Lower leg skin (tissue), 3 donors: Measurements from ENCODE around the gene PTPRT.

Experiments
- CTCF ChIP-seq, 3 donors: fragments of 450-650 bp; IDR thresholded peaks; one replicate each; pipeline ENCODE4 v1.5.1; 2016; ENCODE audit warnings: antibody characterized with exemption in 3 of 3, mild to moderate bottlenecking in 3 of 3, moderate library complexity in 2 of 3
- POLR2A ChIP-seq, 2 donors: fragments of 450-650 bp; IDR thresholded peaks; one replicate each; pipeline ENCODE4 v1.6.1; 2016 to 2017; ENCODE audit warnings: antibody characterized with exemption in 2 of 2, mild to moderate bottlenecking in 1 of 2, moderate library complexity in 1 of 2

- TF ChIP-seq POLR2A (IDR thresholded peaks at IDR 0.05) (no peak), CTCF (IDR thresholded peaks at IDR 0.05) (no peak)
These were observed 484.2 kb downstream of the PTPRT start for GRCh38 chr20:42705550-42705949.
